Nephron (organoid): ENCODE results near the gene HS6ST1.
A peak's percentile ranks its signal among the peaks of the same experiment; 100 is the strongest.

ENCODE experiments used
- H3K27ac Mint-ChIP-seq, 3 experiments: 2 replicates each; pipeline ENCODE4 v1.8.0; 2020; ENCODE audit warnings: mixed read lengths in 3 of 3, mild to moderate bottlenecking in 2 of 3, moderate library complexity in 1 of 3
- H3K27me3 Mint-ChIP-seq: 2 replicates; pipeline ENCODE4 v1.8.0; 2021; ENCODE audit warnings: low read depth, mild to moderate bottlenecking, moderate library complexity, mixed read lengths
- H3K36me3 Mint-ChIP-seq: 2 replicates; pipeline ENCODE4 v1.8.0; 2020; ENCODE audit warnings: low read depth, mixed read lengths
- H3K4me1 Mint-ChIP-seq: 2 replicates; pipeline ENCODE4 v1.8.0; 2020; ENCODE audit warnings: mixed read lengths
- H3K4me3 Mint-ChIP-seq, 3 experiments: 2 replicates each; pipeline ENCODE4 v1.8.0; 2020; ENCODE audit warnings: mild to moderate bottlenecking in 3 of 3, mixed read lengths in 3 of 3, moderate library complexity in 2 of 3
- H3K9me3 Mint-ChIP-seq: 2 replicates; pipeline ENCODE4 v1.8.0; 2020; ENCODE audit warnings: mixed read lengths
- TF ChIP-seq, protein P1 (sequence below), 3 experiments: fragments of 200-600 bp; sonication (generic); IDR thresholded peaks; one replicate each; pipeline ENCODE4 v1.5.0; 2021; ENCODE audit warnings: antibody characterized with exemption in 3 of 3; ENCODE audit not compliant: unreplicated experiment in 3 of 3

The HS6ST1 gene

DNA sequence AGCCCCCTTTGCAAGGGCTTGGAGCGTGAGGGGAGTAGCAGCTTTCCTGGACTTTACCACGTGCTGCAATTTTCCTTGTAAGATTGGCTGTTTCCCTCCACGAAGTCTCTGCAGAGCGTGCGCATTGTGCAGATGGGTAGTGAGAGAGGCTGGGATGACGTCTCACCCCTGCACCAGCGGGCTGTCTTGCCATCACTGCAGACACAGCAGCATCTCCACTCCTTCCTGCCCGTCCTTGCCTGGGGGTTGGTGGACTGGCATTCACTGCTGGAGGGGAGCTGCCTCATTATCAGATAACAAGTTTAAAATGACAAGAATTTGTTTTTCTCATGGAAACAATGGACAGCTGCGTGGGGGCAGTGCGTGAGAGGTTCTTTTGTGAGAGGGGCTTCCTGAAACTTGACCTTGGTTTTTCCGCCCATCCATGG, 45.3 kb upstream of the HS6ST1 start:
- peaks cover 66% of the 10 kb centered on the region for H3K4me1 Mint-ChIP-seq
- H3K27ac Mint-ChIP-seq, result peak overlapping the region; percentile 79 to 95 (median 90)
- H3K27me3 Mint-ChIP-seq, result peaks cover 5% of the 10 kb centered on the region
- H3K36me3 Mint-ChIP-seq, result no peaks in the 10 kb centered on the region
- TF ChIP-seq, protein P1, sequence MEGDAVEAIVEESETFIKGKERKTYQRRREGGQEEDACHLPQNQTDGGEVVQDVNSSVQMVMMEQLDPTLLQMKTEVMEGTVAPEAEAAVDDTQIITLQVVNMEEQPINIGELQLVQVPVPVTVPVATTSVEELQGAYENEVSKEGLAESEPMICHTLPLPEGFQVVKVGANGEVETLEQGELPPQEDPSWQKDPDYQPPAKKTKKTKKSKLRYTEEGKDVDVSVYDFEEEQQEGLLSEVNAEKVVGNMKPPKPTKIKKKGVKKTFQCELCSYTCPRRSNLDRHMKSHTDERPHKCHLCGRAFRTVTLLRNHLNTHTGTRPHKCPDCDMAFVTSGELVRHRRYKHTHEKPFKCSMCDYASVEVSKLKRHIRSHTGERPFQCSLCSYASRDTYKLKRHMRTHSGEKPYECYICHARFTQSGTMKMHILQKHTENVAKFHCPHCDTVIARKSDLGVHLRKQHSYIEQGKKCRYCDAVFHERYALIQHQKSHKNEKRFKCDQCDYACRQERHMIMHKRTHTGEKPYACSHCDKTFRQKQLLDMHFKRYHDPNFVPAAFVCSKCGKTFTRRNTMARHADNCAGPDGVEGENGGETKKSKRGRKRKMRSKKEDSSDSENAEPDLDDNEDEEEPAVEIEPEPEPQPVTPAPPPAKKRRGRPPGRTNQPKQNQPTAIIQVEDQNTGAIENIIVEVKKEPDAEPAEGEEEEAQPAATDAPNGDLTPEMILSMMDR (IDR thresholded peaks at IDR 0.05; ENCODE audit: unreplicated experiment in 3 of 3), result no peak
- no peaks in the 10 kb centered on the region for H3K9me3 Mint-ChIP-seq
- H3K4me3 Mint-ChIP-seq, result no peak overlapping the region

DNA sequence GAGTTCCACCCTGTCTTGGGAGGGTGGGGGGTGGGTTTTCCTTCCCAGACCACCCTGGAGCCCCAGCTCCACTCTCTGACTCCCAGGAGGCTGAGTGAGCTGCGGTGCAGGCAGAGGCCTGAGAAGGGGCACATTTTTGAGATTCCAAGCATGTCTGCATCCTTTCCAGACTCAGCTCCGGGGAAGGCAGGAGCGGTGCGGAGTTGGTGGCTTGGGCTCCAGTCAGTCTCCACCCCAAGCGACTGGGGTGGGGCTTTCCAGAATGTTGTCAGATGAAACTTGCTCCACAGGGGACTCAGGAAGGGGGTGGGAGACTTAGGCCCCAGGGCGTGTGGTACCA, 44.2 kb upstream of the HS6ST1 start:
- TF ChIP-seq, protein P1 (IDR thresholded peaks at IDR 0.05; ENCODE audit: unreplicated experiment in 3 of 3), result no peak
- peak overlapping the region in 1 of 3 experiments; percentile 46 for H3K4me3 Mint-ChIP-seq

DNA sequence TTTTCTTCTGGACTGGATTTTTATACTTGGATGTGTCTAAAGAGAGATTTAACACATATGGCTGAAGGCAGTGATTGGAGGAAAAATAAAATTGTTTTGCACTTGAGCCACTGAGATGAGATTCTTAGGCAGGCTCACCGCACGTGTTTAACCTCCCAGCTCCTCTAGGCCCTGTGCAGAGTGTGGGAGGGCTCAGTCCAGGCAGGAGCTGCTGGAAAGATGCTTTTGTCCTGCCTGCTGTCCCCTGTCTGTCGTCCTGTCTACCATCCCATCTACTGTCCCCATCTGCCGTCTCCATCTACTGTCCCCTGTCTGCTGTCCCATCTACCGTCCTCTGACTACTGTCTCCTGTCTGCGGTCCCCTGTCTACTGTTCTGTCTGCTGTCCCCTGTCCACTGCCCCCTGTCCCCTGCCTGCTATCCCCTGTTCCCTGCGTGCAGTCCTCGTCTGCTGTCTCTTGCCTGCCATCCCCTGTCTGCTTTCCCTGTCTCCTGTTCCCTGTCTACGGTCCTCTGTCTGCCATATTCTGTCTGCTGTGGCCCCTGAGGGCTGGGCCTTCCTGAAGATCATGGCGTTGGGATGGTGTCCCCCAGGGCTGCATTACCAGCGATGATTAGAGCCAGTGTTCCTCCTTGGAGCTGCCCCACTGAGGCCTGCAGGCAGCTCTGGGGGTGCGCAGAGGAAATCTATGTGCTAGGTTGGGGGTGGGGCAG, 43.7 kb upstream of the HS6ST1 start:
- TF ChIP-seq, protein P1 (IDR thresholded peaks at IDR 0.05; ENCODE audit: unreplicated experiment in 3 of 3), result no peak
- Mint-ChIP-seq H3K27me3 (peaks cover 4% of the 10 kb centered on the region), H3K9me3 (no peaks in the 10 kb centered on the region), H3K36me3 (no peaks in the 10 kb centered on the region), H3K4me1 (peaks cover 57% of the 10 kb centered on the region), H3K27ac (peak overlapping the region; percentile 88 to 95 (median 90)), H3K4me3 (peak overlapping the region in 1 of 3 experiments; percentile 63)

More for the DNA sequence above, 44.2 kb upstream of the HS6ST1 start:
- Mint-ChIP-seq H3K27ac (peak overlapping the region; percentile 88 to 95 (median 90)), H3K9me3 (no peaks in the 10 kb centered on the region), H3K27me3 (peaks cover 4% of the 10 kb centered on the region), H3K4me1 (peaks cover 57% of the 10 kb centered on the region), H3K36me3 (no peaks in the 10 kb centered on the region)

DNA sequence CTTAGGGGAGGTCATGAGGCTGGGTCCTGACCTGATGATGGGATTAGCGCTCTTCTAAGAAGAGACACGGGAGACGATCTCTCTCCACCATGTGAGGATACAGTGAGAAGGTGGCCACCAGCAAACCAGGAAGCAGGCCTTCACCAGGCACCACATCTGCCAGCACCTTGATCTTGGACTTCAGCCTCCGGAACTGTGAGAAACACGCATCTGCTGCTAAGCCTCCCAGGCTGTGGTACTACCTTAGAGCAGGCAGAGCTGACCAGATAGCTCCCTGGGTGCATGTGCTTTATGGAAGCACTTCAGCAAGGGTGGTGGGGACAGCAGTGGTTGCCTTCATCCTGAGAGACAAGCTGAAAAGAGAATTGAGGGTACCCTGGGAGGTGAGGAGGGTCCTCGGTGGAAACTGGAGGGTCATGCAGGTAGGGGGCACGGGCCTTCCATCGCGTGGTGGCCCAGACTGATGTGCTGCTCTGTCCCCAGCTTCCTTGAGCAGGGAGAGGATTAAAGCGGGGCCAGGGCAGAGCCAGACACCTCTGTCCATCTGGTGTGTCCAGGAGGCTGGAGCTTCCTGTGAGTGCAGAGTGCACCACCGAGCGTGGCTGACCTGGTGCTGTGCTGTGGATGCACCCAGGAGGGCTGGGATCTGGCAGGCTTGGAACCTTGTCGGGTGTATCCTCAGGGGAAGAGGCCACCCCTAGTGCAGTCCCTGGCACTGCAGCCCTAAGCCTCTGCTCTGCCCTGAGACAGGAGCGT, 42.9 kb upstream of the HS6ST1 start:
- H3K36me3 Mint-ChIP-seq, result no peaks in the 10 kb centered on the region
- TF ChIP-seq, protein P1 (IDR thresholded peaks at IDR 0.05; ENCODE audit: unreplicated experiment in 3 of 3), result no peak
- peaks cover 4% of the 10 kb centered on the region for H3K27me3 Mint-ChIP-seq
- peak overlapping the region; percentile 88 to 95 (median 90) for H3K27ac Mint-ChIP-seq
- peaks cover 3% of the 10 kb centered on the region for H3K9me3 Mint-ChIP-seq
- H3K4me3 Mint-ChIP-seq, result no peak overlapping the region
- peaks cover 49% of the 10 kb centered on the region for H3K4me1 Mint-ChIP-seq

DNA sequence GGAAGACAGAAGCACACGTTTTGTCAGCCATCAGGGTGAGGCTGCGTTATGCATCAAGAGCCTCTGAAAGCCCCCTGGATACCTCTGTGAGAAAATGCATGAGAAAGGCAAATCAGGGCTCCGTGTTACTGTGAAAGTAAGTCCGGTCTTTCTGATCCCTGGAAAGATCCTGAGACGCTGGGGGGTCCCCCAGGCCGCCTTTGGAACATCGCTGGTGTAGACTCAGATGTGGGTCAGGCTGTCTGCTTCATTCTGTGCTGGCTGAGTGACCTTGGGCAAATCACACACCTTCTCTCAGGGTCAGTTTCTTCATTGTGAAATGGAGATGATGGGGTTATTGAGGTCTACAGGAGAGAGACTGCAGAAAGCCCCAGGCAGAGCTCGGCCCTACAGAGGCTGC, 42.0 kb upstream of the HS6ST1 start:
- Mint-ChIP-seq H3K27me3 (peaks cover 4% of the 10 kb centered on the region), H3K27ac (peak overlapping the region in 1 of 3 experiments; percentile 95), H3K36me3 (no peaks in the 10 kb centered on the region), H3K4me1 (peaks cover 44% of the 10 kb centered on the region), H3K9me3 (peaks cover 3% of the 10 kb centered on the region), H3K4me3 (no peak overlapping the region)
- TF ChIP-seq, protein P1 (IDR thresholded peaks at IDR 0.05; ENCODE audit: unreplicated experiment in 3 of 3), result no peak
